G401 (cell line): ENCODE data around the gene CANT1. TPM values are rescaled to one million over a fixed set of nuclear protein-coding genes. Genes with fewer than 3 reads are reported as not detected.

Experiments used
- DNase-seq: peaks from one replicate; pipeline ENCODE4 v3.0.0-alpha.2; 2015; ENCODE audit warnings: low spot score
- in situ Hi-C: cut with HindIII; loops from 2 replicates; pipeline ENCODE4 v1.10.0; 2016; ENCODE audit warnings: low sequenced_read_pairs, mixed read lengths
- total RNA-seq: library from RNA; depleted of rRNA; stranded (reverse); fragments of >200 nt; shearing (Covaris generic); gene quantifications from 2 replicates; pipeline ENCODE4 v1.2.3, GENCODE V29; 2014; rRNA removed

Gene CANT1
- 66.1 and 80.1 TPM in 2 replicates for total RNA-seq

DNA sequence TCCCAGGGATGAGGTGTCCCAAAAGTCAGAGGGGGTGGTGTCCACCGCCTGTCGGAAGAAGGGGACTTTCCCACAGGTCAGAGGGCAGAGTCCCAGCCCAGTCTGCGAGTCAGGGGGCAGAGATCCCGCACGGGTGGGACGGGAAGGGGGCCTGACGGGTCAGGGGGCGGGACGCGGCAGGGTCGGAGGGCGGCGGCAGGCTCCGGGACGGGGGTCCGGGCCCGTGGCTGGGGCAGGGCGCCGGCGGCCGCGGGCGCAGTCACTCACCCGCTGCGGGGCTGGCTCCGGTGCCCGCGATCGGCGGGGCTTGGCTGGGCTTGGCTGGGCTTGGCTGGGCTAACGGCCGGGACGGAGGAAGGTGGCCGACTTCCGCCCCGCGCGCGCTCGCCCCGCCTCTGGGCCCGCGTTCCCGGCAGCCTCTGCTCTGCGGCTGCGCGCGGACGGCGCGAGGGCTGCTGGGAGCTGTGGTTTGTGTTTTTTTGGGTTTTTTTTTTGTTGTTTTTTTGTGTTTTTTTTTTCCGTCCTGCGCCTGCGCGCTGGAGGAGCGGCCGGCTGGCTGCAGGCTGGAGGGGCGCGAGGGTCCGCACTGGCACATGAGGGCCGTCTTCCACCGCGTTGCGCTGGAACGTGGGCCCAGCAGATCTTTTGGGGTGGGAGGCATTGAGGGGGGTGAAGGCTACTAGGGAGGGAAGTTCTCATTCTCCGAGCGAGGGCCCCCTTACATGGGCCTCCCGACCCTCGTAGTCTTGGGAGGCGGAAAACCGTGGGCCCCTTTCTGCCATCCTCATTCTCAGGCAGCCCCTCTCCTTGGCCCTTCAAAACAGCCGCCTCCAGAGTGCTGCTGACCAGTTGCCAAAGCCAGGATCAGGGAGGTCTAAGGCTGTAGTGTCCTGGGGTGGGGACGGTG, at the start of gene CANT1:
TSS of gene CANT1 (minus strand) at position 368 of the 907 bp plus-strand sequence. CDS start 12,142 bp downstream, outside the sequence.
- DNase-seq: peak; percentile 80
- in situ Hi-C loops: no loop called here

DNA sequence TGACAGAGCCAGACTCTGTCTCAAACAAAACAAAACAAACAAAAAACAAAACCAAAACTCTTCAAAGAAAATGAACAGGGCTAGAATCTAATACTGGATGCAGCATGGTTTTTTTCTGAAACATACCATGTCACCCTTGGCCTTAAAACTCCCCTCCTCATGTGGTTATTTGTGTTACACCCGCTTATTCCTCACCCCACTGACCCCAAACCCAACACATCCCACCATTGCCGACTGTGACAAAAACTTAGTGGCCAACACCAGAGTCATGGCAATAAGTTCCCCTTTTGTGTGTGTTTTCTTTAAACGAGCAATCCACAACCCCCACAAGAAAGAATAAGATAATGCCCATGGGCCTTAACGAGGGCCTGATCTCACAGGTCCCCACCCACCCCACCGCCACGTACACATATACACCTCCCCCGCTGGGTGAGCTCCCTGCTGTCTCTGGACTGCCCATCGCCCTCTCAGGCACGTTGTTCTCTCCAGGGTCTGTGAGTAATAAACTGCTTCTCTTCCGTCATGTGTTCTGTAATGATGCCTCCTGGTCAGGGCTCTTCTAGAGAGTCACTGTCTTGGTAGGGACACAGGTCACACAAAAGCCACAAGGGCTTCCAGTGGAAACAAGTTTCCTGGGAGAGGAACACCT, 48.3 kb upstream of the CANT1 start:
- in situ Hi-C loops: no loop called here

DNA sequence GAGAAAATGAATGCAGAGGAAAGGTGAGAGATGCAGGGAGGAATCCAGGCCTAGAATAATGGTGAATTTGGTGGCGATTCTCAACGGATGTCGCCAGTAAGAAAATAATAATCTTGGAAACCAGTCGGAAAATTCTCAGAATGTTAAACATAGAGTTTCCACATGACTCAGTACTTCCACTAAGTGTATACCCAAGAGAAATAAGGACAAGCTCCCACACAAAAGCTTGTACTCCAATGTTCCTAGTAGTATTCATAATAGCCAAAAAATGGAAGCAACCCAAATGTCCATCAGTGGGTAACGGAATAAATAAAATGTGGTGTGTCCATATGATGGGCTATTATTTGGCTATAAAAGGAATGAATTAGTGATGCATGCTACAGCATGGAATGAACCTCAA, 45.6 kb upstream of the CANT1 start:
- in situ Hi-C loops: no loop called here
- DNase-seq: no peak

More for the DNA sequence above, 48.3 kb upstream of the CANT1 start:
- no peak for DNase-seq

DNA sequence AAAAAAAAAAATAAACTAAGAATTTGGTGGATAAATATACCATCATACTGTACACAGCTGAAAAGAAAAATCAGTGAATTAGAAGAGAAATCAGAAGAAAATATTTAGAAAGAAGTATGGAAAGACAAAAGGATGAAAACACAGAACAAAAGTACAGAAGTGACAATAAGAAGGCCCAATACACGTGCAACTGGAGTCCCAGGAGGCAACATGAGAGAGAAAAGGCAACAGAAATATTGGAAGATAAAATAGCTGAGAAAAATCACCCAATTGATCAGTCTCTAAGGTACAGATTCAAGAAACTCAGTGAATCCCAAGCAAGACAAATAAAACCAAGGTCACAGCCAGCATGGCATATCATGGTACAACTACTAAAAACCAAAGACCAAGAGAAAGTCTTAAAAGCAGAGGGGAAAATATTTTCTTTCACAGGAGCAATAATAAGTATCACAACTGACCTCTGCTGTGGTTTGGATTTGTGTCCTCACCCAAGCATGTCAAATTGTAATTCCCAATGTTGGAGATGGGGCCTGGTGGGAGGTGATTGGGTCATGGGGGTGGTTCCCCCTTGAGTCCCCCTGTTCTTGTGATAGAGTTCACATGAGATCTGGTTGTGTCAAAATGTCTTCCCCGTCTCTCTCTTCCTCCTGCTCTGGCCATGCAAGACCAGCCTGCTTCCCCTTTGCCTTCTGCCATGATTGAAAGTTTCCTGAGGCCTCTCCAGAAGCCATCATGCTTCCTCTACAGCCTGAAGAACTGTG, 44.8 kb upstream of the CANT1 start:
- in situ Hi-C loops: no loop called here
- DNase-seq: no peak

DNA sequence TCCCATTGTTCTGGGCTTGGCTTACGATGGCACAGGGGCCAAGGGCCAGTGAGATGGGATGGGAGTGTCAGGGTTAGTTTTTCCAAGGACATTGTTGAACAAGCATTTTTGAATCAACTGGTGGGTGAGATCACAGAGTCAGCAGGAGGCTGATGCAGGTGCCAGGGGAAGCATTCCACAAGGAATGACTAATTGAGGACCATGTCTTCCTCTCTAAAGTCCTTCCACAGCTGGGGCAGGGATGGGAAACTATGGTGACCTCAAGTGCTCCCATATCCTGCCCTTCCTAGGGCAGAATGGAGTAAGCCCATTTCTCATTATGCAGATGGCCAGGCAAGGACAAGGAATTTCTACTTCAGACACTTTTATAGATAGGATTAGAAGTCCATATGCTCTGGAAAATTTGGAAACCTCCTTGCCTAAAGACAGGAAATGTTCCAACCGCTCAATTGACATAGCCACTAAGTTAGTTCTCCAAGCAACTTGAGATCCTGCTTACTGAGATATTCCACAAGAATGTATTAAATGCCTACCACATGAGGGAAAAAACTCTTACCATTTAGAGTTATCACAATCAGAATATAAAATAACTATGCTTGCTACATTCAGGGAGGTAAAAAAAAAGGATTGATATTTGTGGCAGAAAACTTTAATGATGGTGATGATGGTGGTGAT, 43.8 kb upstream of the CANT1 start:
- in situ Hi-C loops: no loop called here

GRCh38 chr17:79052131-79052530, 42.6 kb upstream of the CANT1 start:
- in situ Hi-C loops: no loop called here
- no peak for DNase-seq

More for the DNA sequence above, 43.8 kb upstream of the CANT1 start:
- no peak for DNase-seq

- DNase-seq: no peak
- in situ Hi-C loops: no loop called here
Measured at GRCh38 chr17:79051306-79051705, 41.7 kb upstream of the CANT1 start.

DNA sequence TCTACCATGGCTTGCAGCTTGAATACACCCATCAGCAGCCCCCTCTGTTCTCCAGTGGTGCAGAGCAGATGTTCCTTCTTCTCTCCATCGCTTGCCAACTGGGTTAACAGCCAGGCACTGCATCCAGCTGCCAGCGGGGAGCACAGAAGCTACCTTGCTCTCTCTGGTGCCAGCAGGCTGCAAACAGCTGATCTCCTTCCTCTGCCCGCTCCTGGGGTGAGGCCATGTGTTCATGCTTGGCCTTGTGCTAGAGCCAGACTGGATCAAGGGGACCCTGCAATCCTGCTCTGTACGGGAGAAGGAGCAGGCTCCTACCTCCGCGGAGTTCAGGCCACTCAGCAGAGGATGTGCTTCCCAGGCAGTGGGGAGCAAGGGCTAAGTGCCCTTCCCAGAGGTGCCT, 41.0 kb upstream of the CANT1 start:
- in situ Hi-C loops: no loop called here
- DNase-seq: peak; percentile 52

DNA sequence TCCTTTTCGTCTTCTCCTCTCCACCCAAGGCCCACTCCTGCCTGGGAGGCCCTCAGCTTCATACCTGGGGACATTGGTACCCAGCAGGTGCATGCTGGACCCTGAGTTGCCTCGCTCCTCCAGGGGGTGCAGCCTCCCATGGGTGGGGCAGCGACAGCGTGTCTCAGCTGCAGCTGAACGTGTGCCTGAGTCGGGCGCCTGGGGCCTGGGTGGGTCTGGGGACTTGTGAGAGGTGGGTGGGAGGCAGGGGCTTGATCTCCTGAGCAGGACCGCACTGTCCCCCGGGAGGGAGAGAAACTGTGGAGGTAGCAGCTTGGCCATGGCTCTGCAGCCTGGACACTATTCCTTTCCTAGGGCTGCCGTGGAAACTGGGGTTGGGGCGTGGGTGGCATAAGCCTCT, 40.3 kb upstream of the CANT1 start:
- in situ Hi-C loops: no loop called here
- DNase-seq: no peak

DNA sequence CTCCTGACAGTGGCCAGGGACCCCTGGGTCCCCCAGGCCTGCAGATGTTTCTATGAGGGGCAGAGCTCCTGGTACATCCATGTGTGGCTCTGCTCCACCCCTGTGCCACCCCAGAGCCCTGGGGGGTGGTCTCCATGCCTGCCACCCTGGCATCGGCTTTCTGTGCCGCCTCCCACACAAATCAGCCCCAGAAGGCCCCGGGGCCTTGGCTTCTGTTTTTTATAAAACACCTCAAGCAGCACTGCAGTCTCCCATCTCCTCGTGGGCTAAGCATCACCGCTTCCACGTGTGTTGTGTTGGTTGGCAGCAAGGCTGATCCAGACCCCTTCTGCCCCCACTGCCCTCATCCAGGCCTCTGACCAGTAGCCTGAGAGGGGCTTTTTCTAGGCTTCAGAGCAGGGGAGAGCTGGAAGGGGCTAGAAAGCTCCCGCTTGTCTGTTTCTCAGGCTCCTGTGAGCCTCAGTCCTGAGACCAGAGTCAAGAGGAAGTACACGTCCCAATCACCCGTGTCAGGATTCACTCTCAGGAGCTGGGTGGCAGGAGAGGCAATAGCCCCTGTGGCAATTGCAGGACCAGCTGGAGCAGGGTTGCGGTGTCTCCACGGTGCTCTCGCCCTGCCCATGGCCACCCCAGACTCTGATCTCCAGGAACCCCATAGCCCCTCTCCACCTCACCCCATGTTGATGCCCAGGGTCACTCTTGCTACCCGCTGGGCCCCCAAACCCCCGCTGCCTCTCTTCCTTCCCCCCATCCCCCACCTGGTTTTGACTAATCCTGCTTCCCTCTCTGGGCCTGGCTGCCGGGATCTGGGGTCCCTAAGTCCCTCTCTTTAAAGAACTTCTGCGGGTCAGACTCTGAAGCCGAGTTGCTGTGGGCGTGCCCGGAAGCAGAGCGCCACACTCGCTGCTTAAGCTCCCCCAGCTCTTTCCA, 39.5 kb upstream of the CANT1 start:
- in situ Hi-C loops: no loop called here

DNA sequence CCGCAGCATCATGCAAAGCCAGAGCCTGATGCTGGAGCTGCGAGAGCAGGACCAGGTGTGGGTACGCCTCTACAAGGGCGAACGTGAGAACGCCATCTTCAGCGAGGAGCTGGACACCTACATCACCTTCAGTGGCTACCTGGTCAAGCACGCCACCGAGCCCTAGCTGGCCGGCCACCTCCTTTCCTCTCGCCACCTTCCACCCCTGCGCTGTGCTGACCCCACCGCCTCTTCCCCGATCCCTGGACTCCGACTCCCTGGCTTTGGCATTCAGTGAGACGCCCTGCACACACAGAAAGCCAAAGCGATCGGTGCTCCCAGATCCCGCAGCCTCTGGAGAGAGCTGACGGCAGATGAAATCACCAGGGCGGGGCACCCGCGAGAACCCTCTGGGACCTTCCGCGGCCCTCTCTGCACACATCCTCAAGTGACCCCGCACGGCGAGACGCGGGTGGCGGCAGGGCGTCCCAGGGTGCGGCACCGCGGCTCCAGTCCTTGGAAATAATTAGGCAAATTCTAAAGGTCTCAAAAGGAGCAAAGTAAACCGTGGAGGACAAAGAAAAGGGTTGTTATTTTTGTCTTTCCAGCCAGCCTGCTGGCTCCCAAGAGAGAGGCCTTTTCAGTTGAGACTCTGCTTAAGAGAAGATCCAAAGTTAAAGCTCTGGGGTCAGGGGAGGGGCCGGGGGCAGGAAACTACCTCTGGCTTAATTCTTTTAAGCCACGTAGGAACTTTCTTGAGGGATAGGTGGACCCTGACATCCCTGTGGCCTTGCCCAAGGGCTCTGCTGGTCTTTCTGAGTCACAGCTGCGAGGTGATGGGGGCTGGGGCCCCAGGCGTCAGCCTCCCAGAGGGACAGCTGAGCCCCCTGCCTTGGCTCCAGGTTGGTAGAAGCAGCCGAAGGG, 38.6 kb upstream of the CANT1 start:
- in situ Hi-C loops: no loop called here
- no peak for DNase-seq

More for the DNA sequence above, 39.5 kb upstream of the CANT1 start:
- DNase-seq: no peak

GRCh38 chr17:79047291-79047920, 37.8 kb upstream of the CANT1 start:
- in situ Hi-C loops: no loop called here

GRCh38 chr17:79046916-79047280, 37.3 kb upstream of the CANT1 start:
- no peak for DNase-seq
- in situ Hi-C loops: no loop called here

More at GRCh38 chr17:79047291-79047920, 37.8 kb upstream of the CANT1 start:
- no peak for DNase-seq

DNA sequence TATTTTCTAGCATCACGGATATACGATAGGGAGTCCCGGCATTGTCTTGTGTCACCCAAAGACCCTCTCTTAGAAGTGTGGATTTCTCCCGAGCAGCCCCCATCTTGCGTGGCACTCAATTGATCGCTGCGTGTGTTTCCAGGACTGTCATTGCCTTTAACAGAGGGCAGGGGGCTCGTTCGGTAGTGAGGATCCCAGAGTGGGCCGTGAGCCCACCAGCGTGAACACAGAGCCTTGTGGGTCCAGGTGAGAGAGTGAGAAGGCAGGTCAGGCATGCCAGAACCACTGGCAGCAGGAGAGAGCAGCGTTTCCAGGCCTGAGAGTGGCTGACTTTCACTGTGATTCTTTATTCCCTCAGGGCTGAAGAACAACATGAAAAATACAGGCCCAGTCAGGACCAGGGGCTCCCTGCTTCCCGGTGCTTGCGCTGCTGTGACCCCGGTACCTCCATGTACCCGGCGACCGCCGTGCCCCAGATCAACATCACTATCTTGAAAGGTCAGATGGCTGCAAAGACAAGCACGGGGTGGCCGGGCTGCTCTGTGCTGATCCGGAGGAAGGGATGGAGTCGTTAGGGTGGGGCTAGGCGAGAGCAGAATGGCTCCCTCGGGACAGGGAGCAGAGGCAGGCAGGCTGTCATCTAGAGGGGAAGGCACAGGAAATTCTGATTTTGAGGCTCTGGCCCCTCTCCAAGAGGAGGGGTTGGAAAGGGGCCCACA, 36.8 kb upstream of the CANT1 start:
- in situ Hi-C loops: no loop called here
- DNase-seq: no peak

- peak; percentile 81 for DNase-seq
- in situ Hi-C loops: no loop called here
Measured at GRCh38 chr17:79045842-79046196, 36.3 kb upstream of the CANT1 start.

DNA sequence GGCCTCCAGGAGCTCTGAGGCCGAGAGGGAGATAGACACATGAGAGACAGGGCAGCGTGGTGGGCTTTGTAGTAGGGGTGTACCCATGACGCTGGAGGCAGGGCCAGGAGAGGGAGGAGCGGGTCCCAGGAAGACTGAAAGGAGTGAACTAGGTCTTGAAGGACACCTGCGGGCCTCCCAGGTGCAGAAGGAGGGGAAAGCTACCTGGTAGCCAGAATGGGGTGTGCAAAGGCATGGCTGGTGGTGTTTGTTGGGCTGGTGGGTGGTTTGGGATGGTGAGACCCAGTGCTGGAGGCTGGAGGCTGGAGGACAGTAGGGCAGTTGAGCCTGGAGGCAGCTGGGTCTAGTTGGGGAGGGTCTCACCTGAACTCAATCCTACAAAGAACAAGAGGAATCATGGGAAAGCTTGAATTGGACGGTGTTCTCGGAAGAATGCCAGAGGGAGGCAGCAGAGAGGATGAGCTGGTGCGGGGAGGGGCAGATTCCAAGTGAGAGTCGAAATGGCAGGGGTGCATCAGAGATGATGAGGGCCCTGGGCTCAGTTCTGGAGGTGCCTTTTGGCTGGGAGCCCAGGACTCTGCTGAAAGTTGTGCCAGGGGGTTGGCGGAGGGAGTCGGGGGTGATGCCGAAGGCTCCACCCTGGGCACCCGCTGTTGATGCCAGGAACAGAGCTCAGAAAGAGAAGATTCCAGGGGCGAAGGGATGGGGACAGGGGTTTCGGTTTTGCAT, 35.6 kb upstream of the CANT1 start:
- DNase-seq: no peak
- in situ Hi-C loops: no loop called here
